Sigmoid colon (tissue), 4 donors: ENCODE measurements around the gene STOML1.

Experiments
- EP300 ChIP-seq, 4 donors: sonication (generic); formaldehyde crosslinking; IDR thresholded peaks; one replicate each; pipeline ENCODE4 v1.6.1; 2017; ENCODE audit warnings: antibody characterized with exemption in 4 of 4
- POLR2A ChIP-seq, 2 donors: fragments of 450-650 bp; IDR thresholded peaks; one replicate each; pipeline ENCODE4 v1.6.1; 2016; ENCODE audit warnings: antibody characterized with exemption in 2 of 2, mild to moderate bottlenecking in 2 of 2, moderate library complexity in 2 of 2
- TF ChIP-seq, protein P1 (sequence below), 4 experiments: fragments of 450-650 bp in 3 of 4; fragments of 200-600 bp in 1 of 4; IDR thresholded peaks; one replicate each; pipeline ENCODE4 v1.5.1; 2016 to 2019; ENCODE audit warnings: antibody characterized with exemption in 4 of 4, mild to moderate bottlenecking in 3 of 4, moderate library complexity in 2 of 4

DNA sequence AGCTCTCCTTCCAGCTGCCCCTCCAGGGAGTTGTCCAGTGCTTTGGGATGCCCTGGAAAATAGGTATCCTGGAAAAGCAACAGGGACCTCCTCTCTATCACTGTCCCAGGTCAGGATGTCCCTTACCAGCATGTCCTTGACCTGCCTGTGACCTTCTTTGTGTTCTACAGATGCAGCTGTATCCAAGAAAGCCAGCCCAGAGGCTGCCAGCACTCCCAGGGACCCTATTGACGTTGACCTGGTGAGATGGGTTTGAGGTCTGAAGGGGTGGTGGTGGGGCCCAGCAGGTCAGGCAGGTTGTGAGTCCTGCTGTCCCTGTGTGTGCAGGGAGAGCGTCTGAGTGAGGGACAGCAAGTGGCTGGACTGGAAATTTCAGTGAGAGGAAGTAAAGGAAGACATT, 32.6 kb upstream of the STOML1 start:
- TF ChIP-seq, protein P1, sequence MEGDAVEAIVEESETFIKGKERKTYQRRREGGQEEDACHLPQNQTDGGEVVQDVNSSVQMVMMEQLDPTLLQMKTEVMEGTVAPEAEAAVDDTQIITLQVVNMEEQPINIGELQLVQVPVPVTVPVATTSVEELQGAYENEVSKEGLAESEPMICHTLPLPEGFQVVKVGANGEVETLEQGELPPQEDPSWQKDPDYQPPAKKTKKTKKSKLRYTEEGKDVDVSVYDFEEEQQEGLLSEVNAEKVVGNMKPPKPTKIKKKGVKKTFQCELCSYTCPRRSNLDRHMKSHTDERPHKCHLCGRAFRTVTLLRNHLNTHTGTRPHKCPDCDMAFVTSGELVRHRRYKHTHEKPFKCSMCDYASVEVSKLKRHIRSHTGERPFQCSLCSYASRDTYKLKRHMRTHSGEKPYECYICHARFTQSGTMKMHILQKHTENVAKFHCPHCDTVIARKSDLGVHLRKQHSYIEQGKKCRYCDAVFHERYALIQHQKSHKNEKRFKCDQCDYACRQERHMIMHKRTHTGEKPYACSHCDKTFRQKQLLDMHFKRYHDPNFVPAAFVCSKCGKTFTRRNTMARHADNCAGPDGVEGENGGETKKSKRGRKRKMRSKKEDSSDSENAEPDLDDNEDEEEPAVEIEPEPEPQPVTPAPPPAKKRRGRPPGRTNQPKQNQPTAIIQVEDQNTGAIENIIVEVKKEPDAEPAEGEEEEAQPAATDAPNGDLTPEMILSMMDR (IDR thresholded peaks at IDR 0.05), result no peak
- TF ChIP-seq POLR2A (IDR thresholded peaks at IDR 0.05) (no peak), EP300 (IDR thresholded peaks at IDR 0.05) (no peak)
